Glutamatergic neuron (in vitro differentiated cells): Measurements from ENCODE around the gene CRHBP. TPM values are rescaled to one million over a fixed set of nuclear protein-coding genes. Genes with fewer than 3 reads are reported as not detected.
"Not testable (repeated sequence)": the region's sequence is repeated elsewhere in the genome, so short reads cannot be mapped to it uniquely, and the experiment has no call there.

Source experiments
- DNase-seq: peaks from one replicate; pipeline ENCODE4 v3.0.0; 2022
- H3K27ac Mint-ChIP-seq: one replicate; pipeline ENCODE4 v1.8.0; 2020; ENCODE audit warnings: mild to moderate bottlenecking, mixed read lengths, inconsistent platforms; ENCODE audit not compliant: unreplicated experiment
- H3K27me3 Mint-ChIP-seq: one replicate; pipeline ENCODE4 v1.8.0; 2020; ENCODE audit warnings: mild to moderate bottlenecking, moderate library complexity, mixed read lengths, inconsistent platforms; ENCODE audit not compliant: unreplicated experiment
- H3K36me3 Mint-ChIP-seq: one replicate; pipeline ENCODE4 v1.8.0; 2020; ENCODE audit warnings: mild to moderate bottlenecking, mixed read lengths, inconsistent platforms; ENCODE audit not compliant: unreplicated experiment
- H3K4me1 Mint-ChIP-seq: one replicate; pipeline ENCODE4 v1.8.0; 2020; ENCODE audit warnings: mild to moderate bottlenecking, low read depth, mixed read lengths, inconsistent platforms; ENCODE audit not compliant: unreplicated experiment
- H3K4me3 Mint-ChIP-seq: one replicate; pipeline ENCODE4 v1.8.0; 2020; ENCODE audit warnings: mild to moderate bottlenecking, mixed read lengths, inconsistent platforms; ENCODE audit not compliant: unreplicated experiment
- H3K9me3 Mint-ChIP-seq: one replicate; pipeline ENCODE4 v1.8.0; 2020; ENCODE audit warnings: mild to moderate bottlenecking, moderate library complexity, mixed read lengths, inconsistent platforms; ENCODE audit not compliant: unreplicated experiment
- long read RNA-seq: library from polyadenylated mRNA; unstranded; transcript quantifications from one replicate; pipeline ENCODE4 v2.0.0, GENCODE V29; 2020; ENCODE audit not compliant: unreplicated experiment
- total RNA-seq: library from RNA; stranded (reverse); fragmentation: NEBNext Ultra II Directional; extraction: Animal tissue kit (Norgen Biotek cat#: 25700); gene quantifications from one replicate; pipeline ENCODE4 v1.2.1, GENCODE V29; 2021; ENCODE audit not compliant: unreplicated experiment
- TF ChIP-seq, protein P1 (sequence below): fragments of 200-600 bp; sonication (generic); IDR thresholded peaks from one replicate; pipeline ENCODE4 v1.5.0; 2021; ENCODE audit not compliant: partially characterized antibody, unreplicated experiment

Gene CRHBP, protein sequence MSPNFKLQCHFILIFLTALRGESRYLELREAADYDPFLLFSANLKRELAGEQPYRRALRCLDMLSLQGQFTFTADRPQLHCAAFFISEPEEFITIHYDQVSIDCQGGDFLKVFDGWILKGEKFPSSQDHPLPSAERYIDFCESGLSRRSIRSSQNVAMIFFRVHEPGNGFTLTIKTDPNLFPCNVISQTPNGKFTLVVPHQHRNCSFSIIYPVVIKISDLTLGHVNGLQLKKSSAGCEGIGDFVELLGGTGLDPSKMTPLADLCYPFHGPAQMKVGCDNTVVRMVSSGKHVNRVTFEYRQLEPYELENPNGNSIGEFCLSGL
- total RNA-seq, result not detected
- long read RNA-seq, result 0 reads

DNA sequence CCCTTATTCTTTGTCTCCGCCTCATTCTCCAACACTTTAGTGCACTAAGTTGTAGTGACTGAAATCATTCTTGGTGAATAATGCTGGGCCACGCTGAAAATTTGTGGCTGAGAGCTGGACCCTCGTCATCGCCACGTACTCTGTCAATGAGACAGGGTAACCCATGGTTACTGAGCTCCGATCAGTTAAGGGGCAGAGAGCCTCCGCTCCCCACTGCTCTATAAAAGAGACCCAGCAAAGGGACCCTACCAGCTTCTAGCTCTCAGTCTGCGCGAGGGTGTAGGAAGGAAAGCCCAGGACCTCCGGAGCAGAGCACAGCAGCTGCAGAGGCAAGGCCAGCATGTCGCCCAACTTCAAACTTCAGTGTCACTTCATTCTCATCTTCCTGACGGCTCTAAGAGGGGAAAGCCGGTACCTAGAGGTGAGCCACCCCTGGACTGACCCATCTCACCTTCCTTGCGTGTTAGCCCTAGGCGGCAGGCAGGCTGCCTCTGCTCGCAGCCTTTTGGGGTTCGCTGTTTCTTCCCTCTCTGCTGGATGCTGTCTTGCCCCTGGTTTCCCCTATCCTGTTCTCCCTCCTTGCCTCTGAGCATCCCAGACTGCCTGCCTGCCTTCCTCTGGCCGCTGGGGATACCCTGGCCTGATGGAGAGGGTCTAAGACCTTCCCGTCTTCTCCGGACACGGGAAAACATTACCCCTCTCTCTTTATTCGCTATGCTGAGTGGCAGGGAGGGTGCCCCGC, at the start of gene CRHBP:
Gene CRHBP, plus strand, starts transcription at position 251 of the 742 bp plus-strand sequence. Its CDS starts 90 bp downstream, at position 341.
- peaks cover 7% of the 10 kb centered on the region for H3K27me3 Mint-ChIP-seq

DNA sequence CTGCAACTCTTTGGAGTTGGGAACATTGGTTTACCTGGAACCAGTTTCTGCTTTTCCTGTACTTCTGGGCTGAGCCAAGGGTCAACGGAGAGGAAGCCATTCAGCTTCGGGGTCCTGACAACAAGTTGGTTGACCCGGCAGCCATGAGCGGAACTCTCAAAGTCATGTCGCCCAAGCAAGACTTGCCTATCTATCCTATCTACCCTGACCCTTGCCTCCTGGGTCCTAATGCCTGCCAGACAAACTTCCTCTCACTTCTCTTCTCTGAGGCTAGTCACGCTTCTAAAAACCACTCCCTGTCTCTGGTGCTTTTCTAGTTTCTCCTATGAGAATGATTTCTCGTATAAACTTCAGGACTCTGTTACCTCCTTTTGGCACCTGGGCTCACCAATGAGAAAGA, 44.7 kb upstream of the CRHBP start:
- H3K4me1 Mint-ChIP-seq, result no peaks in the 10 kb centered on the region
- DNase-seq, result no peak
- TF ChIP-seq, protein P1, sequence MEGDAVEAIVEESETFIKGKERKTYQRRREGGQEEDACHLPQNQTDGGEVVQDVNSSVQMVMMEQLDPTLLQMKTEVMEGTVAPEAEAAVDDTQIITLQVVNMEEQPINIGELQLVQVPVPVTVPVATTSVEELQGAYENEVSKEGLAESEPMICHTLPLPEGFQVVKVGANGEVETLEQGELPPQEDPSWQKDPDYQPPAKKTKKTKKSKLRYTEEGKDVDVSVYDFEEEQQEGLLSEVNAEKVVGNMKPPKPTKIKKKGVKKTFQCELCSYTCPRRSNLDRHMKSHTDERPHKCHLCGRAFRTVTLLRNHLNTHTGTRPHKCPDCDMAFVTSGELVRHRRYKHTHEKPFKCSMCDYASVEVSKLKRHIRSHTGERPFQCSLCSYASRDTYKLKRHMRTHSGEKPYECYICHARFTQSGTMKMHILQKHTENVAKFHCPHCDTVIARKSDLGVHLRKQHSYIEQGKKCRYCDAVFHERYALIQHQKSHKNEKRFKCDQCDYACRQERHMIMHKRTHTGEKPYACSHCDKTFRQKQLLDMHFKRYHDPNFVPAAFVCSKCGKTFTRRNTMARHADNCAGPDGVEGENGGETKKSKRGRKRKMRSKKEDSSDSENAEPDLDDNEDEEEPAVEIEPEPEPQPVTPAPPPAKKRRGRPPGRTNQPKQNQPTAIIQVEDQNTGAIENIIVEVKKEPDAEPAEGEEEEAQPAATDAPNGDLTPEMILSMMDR, result no peak
- H3K4me3 Mint-ChIP-seq, result no peak overlapping the region
- no peaks in the 10 kb centered on the region for H3K27me3 Mint-ChIP-seq
- peaks cover 4% of the 10 kb centered on the region for H3K36me3 Mint-ChIP-seq
- H3K9me3 Mint-ChIP-seq, result peaks cover 1% of the 10 kb centered on the region
- H3K27ac Mint-ChIP-seq, result no peak overlapping the region

More for the DNA sequence above, at the start of gene CRHBP:
- Mint-ChIP-seq H3K9me3 (peaks cover 1% of the 10 kb centered on the region), H3K27ac (no peak within 1 kb of the TSS), H3K4me1 (no peaks in the 10 kb centered on the region), H3K36me3 (no peaks in the 10 kb centered on the region), H3K4me3 (peak within 1 kb of the TSS; percentile 84)
- TF ChIP-seq, protein P1, result no peak
- peak; percentile 44 for DNase-seq

DNA sequence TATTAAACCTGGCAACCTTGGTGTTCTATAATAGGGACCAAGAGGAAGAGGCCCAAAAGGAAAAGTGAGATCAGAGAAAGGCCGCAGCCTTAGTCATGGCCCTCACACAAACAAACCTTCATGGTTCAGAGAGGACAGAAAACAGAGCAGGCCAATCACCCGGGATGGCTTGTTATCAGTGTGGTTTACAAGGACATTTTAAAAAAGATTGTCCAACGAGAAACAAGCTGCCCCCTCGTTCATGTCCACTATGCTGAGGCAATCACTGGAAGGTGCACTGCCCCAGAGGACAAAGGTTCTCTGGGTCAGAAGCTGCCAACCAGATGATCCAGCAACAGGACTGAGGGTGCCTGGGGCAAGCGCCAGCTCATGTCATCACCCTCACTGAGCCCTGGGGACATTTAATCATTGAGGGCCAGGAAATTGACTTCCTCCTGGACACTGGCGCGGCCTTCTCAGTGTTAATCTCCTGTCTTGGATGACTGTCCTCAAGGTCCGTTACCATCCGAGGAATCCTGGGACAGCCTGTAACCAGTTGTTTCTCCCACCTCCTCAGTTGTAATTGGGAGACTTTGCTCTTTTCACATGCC, 42.4 kb upstream of the CRHBP start:
- H3K4me1 Mint-ChIP-seq, H3K4me3 Mint-ChIP-seq, H3K27ac Mint-ChIP-seq, H3K36me3 Mint-ChIP-seq, H3K27me3 Mint-ChIP-seq, H3K9me3 Mint-ChIP-seq, DNase-seq: not testable (repeated sequence)

DNA sequence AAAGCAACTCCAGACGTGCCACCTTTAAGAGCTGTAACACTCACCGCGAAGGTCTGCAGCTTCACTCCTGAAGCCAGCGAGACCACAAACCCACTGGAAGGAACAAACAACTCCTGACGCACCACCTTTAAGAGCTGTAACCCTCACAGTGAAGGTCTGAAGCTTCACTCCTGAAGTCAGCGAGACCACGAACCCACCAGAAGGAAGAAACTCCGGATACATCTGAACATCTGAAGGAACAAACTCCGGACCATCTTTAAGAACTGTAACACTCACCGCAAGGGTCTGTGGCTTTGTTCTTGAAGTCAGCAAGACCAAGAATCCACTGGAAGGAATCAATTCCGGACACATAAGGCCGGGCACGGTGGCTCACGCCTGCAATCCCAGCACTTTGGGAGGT, 38.2 kb upstream of the CRHBP start:
- H3K36me3 Mint-ChIP-seq, H3K9me3 Mint-ChIP-seq, H3K27ac Mint-ChIP-seq, DNase-seq, H3K4me3 Mint-ChIP-seq, H3K27me3 Mint-ChIP-seq, H3K4me1 Mint-ChIP-seq: not testable (repeated sequence)

DNA sequence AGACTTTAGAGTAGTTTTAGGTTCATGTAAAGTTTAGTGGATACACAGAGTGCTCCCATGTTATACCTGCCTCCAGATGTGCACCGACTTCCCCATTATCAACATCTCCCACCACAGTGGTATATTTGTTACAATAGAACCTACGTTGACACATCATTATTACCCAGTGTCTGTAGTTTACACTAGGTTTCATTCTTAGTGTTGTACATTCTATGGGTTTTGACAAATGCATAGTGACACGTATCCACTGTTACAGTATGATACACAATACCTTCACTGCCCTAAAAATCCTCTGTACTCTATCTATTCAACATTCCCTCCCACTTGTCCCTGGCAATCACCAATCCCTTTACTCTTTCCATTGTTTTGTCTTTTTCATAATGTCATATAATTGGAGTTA, 34.3 kb upstream of the CRHBP start:
- Mint-ChIP-seq H3K27me3 (peaks cover 1% of the 10 kb centered on the region), H3K9me3 (peaks cover 5% of the 10 kb centered on the region), H3K27ac (no peak overlapping the region), H3K4me1 (no peaks in the 10 kb centered on the region), H3K36me3 (no peaks in the 10 kb centered on the region), H3K4me3 (no peak overlapping the region)
- no peak for DNase-seq
- TF ChIP-seq, protein P1, result no peak
